GM23338 (cell line): ENCODE data around the gene ACTA2. TPM values are rescaled to one million over a fixed set of nuclear protein-coding genes. Genes with fewer than 3 reads are reported as not detected.

Experiments
- polyA plus RNA-seq: library from polyadenylated mRNA; unstranded; fragments of >200 nt; fragmentation: Nextera tagmentation; extraction: Ambion mirVana; gene quantifications from 2 replicates; pipeline ENCODE4 v1.2.1, GENCODE V29; 2016
- small RNA-seq: library from RNA; depleted of rRNA; stranded (forward); fragments of <200 nt; gene quantifications from one replicate; pipeline ENCODE3, GENCODE V24; 2014; ENCODE audit warnings: low replicate concordance
- total RNA-seq: library from RNA; depleted of rRNA; stranded (reverse); fragments of >200 nt; shearing (Covaris generic); gene quantifications from 2 replicates; pipeline ENCODE4 v1.2.3, GENCODE V29; 2014; rRNA removed

ACTA2 gene
- total and polyA plus RNA-seq, 2 experiments from 2014 or later: 3.4 to 9.4 TPM

Small RNA genes within 50 kb of the gene (small RNA-seq; reads per million reads assigned to genes)
- gene RF02116: not detected

Other genes with a start within 250 kb of the ACTA2 start
- not detected in 2 replicates for gene LIPK, start 246.5 kb downstream of the ACTA2 start, total RNA-seq
- not detected in 2 replicates for gene LIPK, start 246.5 kb downstream of the ACTA2 start, polyA plus RNA-seq
- gene LIPN, start 192.8 kb downstream of the ACTA2 start, total RNA-seq: not detected in 2 replicates
- not detected in 2 replicates for gene LIPN, start 192.8 kb downstream of the ACTA2 start, polyA plus RNA-seq
- not detected in 2 replicates for gene LIPM, start 150.0 kb downstream of the ACTA2 start, total RNA-seq
- not detected in 2 replicates for gene LIPM, start 150.0 kb downstream of the ACTA2 start, polyA plus RNA-seq
- gene ANKRD22, start 100.9 kb downstream of the ACTA2 start, total RNA-seq: not detected in 2 replicates
- gene ANKRD22, start 100.9 kb downstream of the ACTA2 start, polyA plus RNA-seq: not detected in 2 replicates
- 11.5 and 12.5 TPM in 2 replicates for gene STAMBPL1, start 72.5 kb downstream of the ACTA2 start, total RNA-seq
- 1.8 and 2.5 TPM in 2 replicates for gene STAMBPL1, start 72.5 kb downstream of the ACTA2 start, polyA plus RNA-seq
- 3.1 and 4.3 TPM in 2 replicates for gene FAS, start 38.0 kb upstream of the ACTA2 start, total RNA-seq
- gene FAS, start 38.0 kb upstream of the ACTA2 start, polyA plus RNA-seq: 3.1 and 3.5 TPM in 2 replicates